GM18511 (cell line): ENCODE data around the gene EBF3.

Source experiments
- ATAC-seq: cut with Tn5 transposase; IDR thresholded peaks from one replicate; pipeline ENCODE4 v1.9.1; 2021; ENCODE audit warnings: mild to moderate bottlenecking, moderate library complexity; ENCODE audit not compliant: unreplicated experiment

EBF3 gene

GRCh38 chr10:129841071-129841470 lies 123.0 kb downstream of the EBF3 start:
- ATAC-seq: no peak

GRCh38 chr10:129840196-129840590 lies 123.9 kb downstream of the EBF3 start:
- ATAC-seq: no peak

DNA sequence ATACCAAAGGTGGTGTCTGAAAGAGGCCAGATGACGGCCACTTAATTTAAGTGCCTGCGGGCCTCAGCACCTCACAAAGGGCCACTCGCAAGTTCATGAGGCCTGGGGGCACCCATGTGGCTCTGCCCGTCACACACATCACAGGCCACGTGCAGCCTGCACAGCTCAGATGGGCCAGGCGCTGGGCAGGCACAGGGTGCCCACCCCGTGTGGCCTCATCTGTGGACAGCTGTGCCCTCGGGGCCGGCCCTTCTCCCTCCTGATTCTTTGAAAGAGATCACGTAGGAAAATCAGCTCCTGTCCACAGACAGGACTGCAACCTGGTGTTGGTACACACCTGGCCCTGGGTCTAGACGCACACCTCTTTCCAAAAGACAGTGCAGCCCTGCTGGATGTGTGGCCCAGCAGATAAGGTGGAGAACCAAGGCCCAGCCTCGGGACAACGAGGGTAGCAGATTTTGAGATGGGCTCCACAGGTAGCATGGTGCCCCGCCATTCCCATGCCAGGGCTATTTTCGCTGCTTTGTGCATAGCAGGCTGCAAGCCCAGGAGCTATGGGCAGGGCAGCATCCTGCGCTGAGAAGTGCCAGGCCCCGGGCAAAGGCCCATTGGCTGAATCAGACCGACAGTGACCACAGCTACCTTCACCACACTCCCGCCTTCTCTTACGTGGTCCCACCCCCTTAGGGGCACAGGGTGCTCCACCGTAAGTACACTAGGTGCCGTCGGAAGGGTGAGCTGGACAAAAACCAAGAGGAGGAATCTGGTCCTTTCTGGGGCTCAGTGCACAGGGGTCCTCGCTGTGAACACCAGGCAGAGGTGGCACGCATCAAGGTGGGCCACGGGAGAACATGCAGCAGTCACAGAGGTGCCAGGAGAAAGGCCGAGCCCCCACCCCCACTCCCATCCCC lies 124.5 kb downstream of the EBF3 start:
- ATAC-seq: no peak

DNA sequence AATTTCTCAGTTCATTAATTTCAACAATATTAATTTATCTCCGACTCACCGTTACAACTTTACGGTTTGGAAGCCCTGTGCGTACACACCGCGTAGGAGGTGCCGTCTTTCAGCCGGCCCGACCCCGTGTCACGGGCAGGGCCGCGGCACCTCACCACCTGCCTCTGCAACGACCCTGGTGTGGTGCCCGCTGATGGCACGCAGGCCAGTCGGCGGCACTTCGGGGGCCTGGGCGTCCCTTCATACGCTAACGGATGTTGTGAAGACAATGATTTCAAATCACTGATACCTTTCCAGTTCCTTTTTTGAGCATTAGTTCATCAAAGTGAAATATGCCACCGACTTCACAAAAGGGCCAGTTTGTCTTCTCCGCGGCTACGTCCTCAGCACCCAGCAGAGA lies 125.3 kb downstream of the EBF3 start:
- ATAC-seq: no peak

DNA sequence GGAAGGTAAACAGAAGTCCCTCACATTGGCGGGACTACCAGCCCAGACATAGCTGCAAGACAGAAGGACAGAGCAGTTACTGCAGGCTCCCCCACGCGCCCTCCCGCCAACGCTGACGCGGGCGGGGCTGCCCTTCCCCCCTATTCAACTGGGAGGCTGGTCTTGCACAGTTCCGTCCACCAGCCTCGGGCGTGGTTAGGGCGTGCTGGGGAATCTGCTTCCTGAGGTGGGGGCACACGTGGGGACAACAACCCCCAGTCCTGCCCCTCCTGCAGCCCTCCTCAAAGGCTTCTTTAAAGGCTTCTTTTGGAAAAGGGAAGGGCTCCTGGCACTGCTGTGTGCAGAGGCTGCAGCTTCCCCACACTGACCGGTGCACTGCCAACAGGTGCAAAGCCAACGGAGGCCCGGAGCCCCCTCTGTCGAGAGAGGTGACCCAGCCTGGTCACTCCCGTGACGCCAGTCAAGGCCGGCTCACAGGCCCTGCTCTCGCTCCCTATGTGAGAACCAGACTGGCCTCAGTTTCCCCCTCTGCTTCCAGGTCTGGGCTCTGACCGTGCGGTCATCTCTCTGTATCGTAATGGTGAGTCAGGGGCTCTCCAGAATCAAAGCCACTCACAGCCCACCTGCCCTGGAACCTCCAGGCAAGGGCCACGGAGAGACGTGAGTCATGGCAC lies 126.0 kb downstream of the EBF3 start:
- no peak for ATAC-seq

DNA sequence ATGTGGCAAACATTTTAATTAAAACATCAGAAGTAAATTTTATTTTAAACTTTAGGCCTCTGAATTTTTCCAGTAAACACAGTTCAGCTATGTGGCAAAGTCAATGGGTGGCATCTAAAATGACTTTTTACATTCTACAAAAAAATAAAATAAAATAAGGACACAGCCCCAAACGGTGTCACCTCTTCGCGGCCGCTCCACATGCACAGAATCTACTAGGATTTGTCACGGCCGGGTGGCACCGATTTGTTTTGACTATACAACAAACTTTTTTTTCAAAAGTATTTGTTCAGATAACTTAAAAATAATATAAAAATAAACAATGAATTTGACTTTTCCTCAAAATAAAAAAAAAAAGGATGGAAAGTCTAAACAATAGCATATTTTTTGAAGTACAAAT lies 127.8 kb downstream of the EBF3 start:
- no peak for ATAC-seq

DNA sequence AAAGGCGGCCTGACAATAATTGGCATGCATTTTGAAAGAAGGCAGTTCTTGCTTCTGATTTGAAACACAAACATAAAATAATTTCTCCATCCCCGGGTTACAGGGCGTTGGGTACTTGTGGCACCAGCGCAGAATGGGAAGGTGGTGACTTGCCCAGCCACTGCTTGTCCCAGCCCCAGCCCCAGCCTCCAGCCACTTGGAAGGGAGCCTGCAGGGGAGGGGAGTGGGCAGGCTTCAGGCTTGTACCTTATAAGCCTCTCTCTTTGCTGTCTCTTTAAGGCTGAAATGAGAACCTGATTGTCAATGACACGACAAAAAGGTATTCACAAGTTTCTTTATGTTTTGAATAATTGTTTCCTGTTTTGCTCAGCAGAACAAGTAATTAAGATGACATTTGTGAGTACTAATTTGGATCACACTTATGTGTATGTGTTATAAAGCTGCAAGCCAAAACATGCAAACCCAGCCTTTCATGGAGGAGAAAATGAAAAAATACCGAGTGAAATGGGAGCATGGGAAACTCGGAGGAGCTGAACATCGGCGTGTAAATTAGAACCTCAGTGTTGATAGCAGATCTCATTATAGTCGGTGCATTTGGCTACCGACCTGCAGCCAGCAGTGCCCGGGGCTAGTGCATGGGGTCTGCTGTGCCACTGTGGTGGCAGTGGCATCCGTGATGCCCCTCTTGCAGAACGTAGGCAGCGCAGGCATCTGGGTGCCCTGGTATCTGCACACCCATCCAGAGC lies 129.9 kb downstream of the EBF3 start:
- ATAC-seq: no peak

DNA sequence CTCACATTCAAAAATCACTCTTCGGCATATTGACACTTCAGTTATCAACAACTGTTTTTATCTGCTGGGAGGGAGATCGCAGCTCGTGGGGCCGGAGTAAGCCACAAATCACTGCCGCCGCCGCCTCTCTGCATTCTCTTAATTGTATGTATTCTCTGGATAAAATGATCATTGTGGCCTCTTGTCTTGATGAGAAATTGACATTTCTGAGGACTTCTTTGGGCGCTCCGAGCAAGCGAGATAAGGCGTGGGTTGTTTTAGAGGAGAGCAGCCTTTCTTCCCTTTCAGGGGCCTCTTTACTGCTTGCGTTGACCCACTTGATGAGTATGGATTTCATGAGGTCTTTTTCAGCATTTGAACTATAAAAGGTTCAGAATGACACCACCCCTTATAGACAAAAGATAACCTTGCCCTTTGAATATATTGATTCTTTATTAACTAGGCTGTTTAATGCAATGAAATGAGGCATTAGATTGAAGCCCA lies 130.6 kb downstream of the EBF3 start:
- no peak for ATAC-seq

DNA sequence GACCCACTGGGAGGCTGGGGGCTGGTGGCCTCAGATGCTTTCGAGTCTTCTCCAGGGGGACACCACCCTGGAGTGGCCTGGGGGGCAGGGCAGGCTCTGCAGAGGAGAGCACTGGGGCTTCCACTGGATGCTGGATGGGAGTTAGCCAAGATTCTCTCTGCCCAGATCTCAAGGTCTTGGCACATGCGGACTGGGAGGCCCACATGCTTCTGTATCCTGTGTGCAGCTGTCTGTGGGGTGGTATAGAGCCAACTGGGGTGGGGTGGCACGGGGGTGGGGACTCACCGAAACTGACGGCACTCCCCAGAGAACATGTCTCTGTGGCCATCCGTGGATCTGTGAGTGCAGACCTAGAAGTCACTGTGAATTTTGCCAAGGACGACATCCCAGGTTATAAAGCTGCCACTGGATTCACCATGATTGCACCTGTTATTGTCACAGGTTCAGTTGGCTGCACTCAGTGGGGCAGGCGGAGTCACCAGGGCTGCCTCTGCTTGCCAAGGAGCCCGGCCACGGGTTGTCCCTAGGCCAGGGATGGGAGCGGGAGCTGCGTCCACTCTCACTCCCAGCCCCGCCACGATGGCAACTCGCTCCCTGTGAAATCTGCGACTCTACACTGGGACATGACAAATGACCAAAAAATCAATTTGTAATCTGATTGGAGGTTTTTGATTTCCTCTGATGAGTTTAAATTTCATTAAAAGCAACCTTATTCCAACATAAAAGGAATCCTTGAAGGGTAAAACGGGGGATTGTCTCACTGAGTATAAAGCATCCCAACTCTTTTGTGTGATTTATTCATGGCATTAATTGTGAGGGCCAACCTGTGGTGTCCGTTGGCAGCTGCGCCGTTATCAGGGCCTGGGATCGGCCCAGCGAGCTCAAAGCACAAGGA lies 131.3 kb downstream of the EBF3 start:
- ATAC-seq: no peak

- ATAC-seq: no peak
These were observed 132.9 kb downstream of the EBF3 start for GRCh38 chr10:129831150-129831549.

DNA sequence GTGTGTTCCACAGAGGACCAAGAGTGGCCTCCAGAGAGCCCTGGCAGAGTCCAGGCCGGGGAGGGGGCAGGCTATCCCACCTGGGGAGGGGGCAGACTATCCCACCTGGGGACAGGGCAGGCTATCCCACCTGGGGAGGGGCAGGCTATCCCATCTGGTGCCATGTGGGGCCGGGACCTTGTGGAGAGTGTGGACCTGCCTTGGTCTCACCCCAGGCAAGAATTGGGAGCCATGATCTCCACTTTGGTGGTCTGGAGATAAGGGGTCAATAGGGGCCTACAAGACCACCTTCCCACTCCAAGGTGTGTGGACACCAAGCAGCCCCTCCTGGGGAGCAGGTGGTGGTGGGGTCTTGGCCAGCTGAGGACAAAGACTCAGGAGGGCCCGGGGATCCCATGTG lies 138.2 kb downstream of the EBF3 start:
- no peak for ATAC-seq

GRCh38 chr10:129825221-129825620 lies 138.9 kb downstream of the EBF3 start:
- ATAC-seq: no peak

GRCh38 chr10:129820451-129820850 lies 143.6 kb downstream of the EBF3 start:
- no peak for ATAC-seq

GRCh38 chr10:129816656-129817045 lies 147.4 kb downstream of the EBF3 start:
- no peak for ATAC-seq

DNA sequence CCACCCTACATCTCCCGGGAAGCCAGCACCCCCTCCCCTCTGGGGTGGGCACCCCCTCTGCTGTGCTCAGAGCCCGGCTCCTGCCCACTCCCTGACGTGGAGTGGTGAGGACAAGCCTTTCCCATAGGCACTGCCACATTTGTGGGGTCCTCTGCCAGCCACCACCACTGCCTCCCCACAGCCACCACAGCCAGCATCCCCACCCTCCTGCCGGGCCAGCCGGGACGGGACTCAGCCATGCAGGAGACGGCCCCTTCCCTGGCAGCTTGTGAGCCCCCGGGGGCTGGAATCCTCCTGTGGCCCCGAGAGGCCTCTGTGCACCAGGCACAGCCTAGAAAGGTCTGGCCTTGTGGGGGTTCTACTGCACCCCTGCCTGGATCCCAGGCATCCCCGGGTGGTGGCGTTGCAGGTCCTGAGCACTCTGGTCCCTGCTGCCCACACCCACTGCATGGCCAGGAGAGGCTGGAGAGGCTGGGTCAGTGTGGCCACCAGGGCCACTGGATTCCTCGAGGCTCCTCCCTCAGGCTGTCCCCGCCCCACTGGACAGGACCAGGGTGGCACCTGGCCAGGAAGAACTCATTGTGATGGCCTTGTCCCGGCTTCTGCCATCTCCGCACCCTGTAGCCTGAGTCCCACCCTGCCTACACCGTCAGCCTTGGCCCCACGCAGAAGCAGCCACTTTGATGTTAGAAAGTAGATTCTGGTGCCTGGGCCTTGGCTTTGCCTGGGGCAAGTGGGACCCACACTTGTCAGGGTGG lies 148.0 kb downstream of the EBF3 start:
- no peak for ATAC-seq

GRCh38 chr10:129814681-129815646 lies 149.1 kb downstream of the EBF3 start:
- ATAC-seq: no peak

GRCh38 chr10:129812398-129812797 lies 151.7 kb downstream of the EBF3 start:
- ATAC-seq: no peak

DNA sequence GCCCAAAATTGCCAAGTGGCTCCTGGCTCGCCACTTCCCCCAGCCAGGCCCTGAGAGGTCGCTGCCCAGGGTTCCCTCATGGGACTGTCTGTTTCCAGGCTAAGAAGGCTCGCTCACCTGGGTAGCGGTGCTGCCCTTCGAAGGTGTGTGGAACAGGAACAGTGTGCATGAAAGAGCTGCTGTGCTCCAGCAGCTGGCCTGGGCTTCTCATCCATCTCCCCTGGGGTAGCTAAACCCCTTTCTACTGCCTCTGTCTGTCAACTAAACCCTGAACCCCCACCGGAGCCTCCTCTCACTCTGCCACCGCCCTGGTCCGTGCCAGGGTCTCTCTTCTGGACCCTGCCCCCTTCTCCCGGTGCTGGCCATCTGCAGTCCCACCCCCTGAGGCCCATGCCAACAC lies 152.9 kb downstream of the EBF3 start:
- no peak for ATAC-seq

GRCh38 chr10:129809841-129810240 lies 154.2 kb downstream of the EBF3 start:
- ATAC-seq: no peak
